Vagina (tissue), 2 donors: Measurements from ENCODE around the gene CX3CR1. TPM values are rescaled to one million over a fixed set of nuclear protein-coding genes. Genes with fewer than 3 reads are reported as not detected.
"Not testable (repeated sequence)": the region's sequence is repeated elsewhere in the genome, so short reads cannot be mapped to it uniquely, and the experiment has no call there.

Source experiments
- DNase-seq, 2 donors: peaks; one replicate each; pipeline ENCODE4 v3.0.0-alpha.2; 2017; ENCODE audit errors: extremely low spot score in 2 of 2
- H3K27ac ChIP-seq: fragments of 200-600 bp; sonication (generic); one replicate; pipeline ENCODE4 v1.5.1; 2019
- H3K27me3 ChIP-seq: fragments of 200-600 bp; sonication (generic); one replicate; pipeline ENCODE4 v1.5.1; 2019
- H3K36me3 ChIP-seq, 2 donors: fragments of 200-600 bp; sonication (generic); one replicate each; pipeline ENCODE4 v1.5.1; 2017 to 2019
- H3K4me1 ChIP-seq: fragments of 200-600 bp; sonication (generic); one replicate; pipeline ENCODE4 v1.5.1; 2019
- H3K4me3 ChIP-seq, 2 donors: fragments of 200-600 bp; sonication (generic); 1 replicate in 1 of 2; 2 replicates in 1 of 2; pipeline ENCODE4 v1.5.1; 2016 to 2019
- H3K9me3 ChIP-seq: fragments of 200-600 bp; sonication (generic); one replicate; pipeline ENCODE4 v1.5.1; 2019
- POLR2A ChIP-seq, 2 donors: fragments of 450-650 bp; IDR thresholded peaks; one replicate each; pipeline ENCODE4 v1.6.1; 2017; ENCODE audit warnings: antibody characterized with exemption in 2 of 2, mild to moderate bottlenecking in 2 of 2, moderate library complexity in 2 of 2
- POLR2AphosphoS5 ChIP-seq, 2 donors: sonication (generic); formaldehyde crosslinking; IDR thresholded peaks; one replicate each; pipeline ENCODE4 v1.9.0; 2017; ENCODE audit warnings: antibody characterized with exemption in 2 of 2, mild to moderate bottlenecking in 2 of 2, low read depth in 1 of 2; ENCODE audit not compliant: insufficient read depth in 1 of 2
- intact Hi-C: fragments of 100-400 bp; cut with DNase I; formaldehyde crosslinking; loops from one replicate; pipeline ENCODE4 v1.15.1; 2023
- total RNA-seq: library from RNA; depleted of rRNA; stranded (reverse); fragments of >200 nt; gene quantifications from one replicate; pipeline ENCODE4 v1.2.3, GENCODE V29; 2016
- TF ChIP-seq, protein P1 (sequence below), 3 experiments: fragments of 450-650 bp in 2 of 3; fragments of 200-600 bp in 1 of 3; sonication (generic) in 1 of 3; IDR thresholded peaks; one replicate each; pipeline ENCODE4 v1.5.1; 2017 to 2019; ENCODE audit warnings: antibody characterized with exemption in 3 of 3, mild to moderate bottlenecking in 2 of 3, moderate library complexity in 2 of 3

CX3CR1 gene
- total RNA-seq, 1 donor from 2014 or later: not detected

DNA sequence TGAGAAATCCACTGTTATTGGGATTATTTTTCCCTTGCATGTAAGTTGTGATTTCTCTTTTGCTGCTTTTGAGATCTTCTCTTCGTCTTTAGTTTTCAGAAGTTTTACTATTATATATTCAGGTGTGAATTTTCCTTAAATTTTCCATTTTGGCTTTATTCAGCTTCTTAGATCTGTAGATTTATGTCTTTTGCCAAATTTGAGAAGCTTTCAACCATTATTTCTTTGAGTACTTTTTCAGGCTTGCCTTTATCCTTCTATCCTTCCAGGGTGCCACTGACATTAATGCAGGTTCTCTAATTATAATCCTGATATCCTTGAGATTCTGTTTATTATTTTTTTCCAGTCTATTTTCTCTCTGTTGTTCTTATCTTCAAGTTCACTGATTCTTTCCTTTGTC, 49.4 kb downstream of the CX3CR1 start:
- H3K27ac ChIP-seq: no peak overlapping the region
- H3K4me3 ChIP-seq: no peak overlapping the region
- no peaks in the 10 kb centered on the region for H3K36me3 ChIP-seq
- no peaks in the 10 kb centered on the region for H3K27me3 ChIP-seq
- H3K9me3 ChIP-seq: no peaks in the 10 kb centered on the region
- intact Hi-C loops: no loop called here
- H3K4me1 ChIP-seq: no peaks in the 10 kb centered on the region
- no peak for DNase-seq
- TF ChIP-seq POLR2AphosphoS5 (IDR thresholded peaks at IDR 0.05; ENCODE audit: insufficient read depth in 1 of 2, low read depth in 1 of 2): no peak
- TF ChIP-seq, protein P1, sequence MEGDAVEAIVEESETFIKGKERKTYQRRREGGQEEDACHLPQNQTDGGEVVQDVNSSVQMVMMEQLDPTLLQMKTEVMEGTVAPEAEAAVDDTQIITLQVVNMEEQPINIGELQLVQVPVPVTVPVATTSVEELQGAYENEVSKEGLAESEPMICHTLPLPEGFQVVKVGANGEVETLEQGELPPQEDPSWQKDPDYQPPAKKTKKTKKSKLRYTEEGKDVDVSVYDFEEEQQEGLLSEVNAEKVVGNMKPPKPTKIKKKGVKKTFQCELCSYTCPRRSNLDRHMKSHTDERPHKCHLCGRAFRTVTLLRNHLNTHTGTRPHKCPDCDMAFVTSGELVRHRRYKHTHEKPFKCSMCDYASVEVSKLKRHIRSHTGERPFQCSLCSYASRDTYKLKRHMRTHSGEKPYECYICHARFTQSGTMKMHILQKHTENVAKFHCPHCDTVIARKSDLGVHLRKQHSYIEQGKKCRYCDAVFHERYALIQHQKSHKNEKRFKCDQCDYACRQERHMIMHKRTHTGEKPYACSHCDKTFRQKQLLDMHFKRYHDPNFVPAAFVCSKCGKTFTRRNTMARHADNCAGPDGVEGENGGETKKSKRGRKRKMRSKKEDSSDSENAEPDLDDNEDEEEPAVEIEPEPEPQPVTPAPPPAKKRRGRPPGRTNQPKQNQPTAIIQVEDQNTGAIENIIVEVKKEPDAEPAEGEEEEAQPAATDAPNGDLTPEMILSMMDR (IDR thresholded peaks at IDR 0.05): no peak
- no peak for TF ChIP-seq POLR2A (IDR thresholded peaks at IDR 0.05)

DNA sequence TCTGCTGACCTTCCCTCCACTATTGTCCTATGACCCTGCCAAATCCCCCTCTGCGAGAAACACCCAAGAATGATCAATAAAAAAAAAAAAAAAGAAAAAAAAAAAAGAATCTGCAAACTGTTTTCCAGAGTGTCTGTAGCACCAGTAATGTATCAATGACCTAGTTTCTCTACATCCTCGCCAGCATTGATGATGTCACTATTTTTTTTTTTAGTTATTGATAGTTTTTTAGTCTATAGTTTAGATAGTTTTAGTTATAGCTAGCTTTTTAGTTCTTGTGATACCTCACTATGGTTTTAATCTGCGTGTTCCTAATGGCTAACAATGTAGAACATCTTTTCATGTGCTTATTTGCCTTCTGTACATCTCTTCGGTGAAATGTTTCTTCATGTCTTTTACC, 51.3 kb downstream of the CX3CR1 start:
- Histone ChIP-seq H3K36me3 (no peaks in the 10 kb centered on the region), H3K27me3 (no peaks in the 10 kb centered on the region), H3K4me3 (no peak overlapping the region), H3K27ac (no peak overlapping the region), H3K4me1 (no peaks in the 10 kb centered on the region), H3K9me3 (no peaks in the 10 kb centered on the region)
- TF ChIP-seq POLR2A (IDR thresholded peaks at IDR 0.05): no peak
- TF ChIP-seq, protein P1 (IDR thresholded peaks at IDR 0.05): no peak
- TF ChIP-seq POLR2AphosphoS5 (IDR thresholded peaks at IDR 0.05; ENCODE audit: insufficient read depth in 1 of 2, low read depth in 1 of 2): no peak
- intact Hi-C loops: no loop called here
- DNase-seq: no peak

DNA sequence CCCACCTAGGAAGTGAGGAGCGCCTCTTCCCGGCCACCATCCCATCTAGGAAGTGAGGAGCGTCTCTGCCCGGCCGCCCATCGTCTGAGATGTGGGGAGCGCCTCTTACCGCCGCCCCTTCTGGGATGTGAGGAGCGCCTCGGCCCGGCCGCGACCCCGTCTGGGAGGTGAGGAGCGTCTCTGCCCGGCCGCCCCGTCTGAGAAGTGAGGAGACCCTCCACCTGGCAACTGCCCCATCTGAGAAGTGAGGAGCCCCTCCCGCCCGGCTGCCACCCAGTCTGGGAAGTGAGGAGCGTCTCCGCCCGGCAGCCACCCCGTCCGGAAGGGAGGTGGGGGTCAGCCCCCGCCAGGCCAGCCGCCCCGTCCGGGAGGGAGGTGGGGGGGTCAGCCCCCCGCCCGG, 52.2 kb downstream of the CX3CR1 start:
- H3K9me3 ChIP-seq, DNase-seq, H3K4me3 ChIP-seq, H3K4me1 ChIP-seq, intact Hi-C loops, H3K27ac ChIP-seq, H3K27me3 ChIP-seq, H3K36me3 ChIP-seq: not testable (repeated sequence)

DNA sequence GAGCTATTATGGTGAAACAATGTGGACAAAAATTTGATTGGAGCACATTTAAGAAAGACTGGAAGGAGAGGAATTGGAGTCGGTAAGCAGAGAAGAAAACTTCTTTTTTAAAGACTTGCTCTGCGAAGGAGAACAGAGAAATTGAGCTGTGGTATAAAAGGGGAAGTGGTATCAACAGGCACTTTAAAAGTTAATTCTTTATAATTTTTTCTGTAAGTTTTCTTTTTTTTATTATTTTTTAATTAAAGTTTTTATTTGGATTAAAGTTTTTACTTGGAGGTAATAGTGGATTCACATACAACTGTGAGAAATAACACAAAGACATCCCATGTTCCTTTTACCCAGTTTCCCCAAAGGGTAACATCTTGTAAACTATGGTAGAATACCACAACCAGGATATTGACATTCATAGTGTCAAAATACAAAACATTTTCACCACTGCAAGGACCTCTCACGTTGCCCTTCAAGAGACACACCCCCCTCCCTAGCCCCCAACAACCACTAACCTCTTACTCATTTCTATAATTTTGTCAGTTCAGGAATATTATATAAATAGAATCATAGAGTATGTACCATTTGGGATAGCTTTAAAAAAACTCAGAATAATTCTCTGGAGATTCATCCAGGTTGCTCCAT, 53.6 kb downstream of the CX3CR1 start:
- H3K9me3 ChIP-seq: no peaks in the 10 kb centered on the region
- no peak overlapping the region for H3K4me3 ChIP-seq
- no peak for DNase-seq
- H3K4me1 ChIP-seq: no peaks in the 10 kb centered on the region
- no peaks in the 10 kb centered on the region for H3K36me3 ChIP-seq
- H3K27me3 ChIP-seq: no peaks in the 10 kb centered on the region
- no peak overlapping the region for H3K27ac ChIP-seq
- no peak for TF ChIP-seq POLR2AphosphoS5 (IDR thresholded peaks at IDR 0.05; ENCODE audit: insufficient read depth in 1 of 2, low read depth in 1 of 2)
- TF ChIP-seq POLR2A (IDR thresholded peaks at IDR 0.05): no peak
- TF ChIP-seq, protein P1 (IDR thresholded peaks at IDR 0.05): no peak
- intact Hi-C loops: no loop called here

DNA sequence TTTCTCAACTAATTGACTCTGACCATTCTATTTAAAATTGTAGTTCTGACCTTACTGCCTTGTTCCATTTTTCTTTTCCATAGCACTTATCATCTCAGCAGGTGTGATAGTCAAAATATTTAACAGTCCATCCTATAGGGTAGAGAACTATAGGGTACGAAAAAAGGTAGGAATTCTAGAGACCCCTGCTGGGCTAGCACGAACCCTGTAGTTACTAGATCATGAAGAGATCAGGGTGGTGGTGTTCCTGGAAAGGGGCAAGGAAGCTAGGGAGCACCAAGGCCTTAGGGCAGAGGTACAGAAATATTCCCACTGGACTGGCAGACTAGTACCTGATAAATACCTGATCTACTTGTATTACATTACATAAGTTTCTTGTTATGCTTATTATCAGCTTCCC, 55.5 kb downstream of the CX3CR1 start:
- Histone ChIP-seq H3K4me3 (no peak overlapping the region), H3K36me3 (no peaks in the 10 kb centered on the region), H3K27me3 (no peaks in the 10 kb centered on the region), H3K9me3 (no peaks in the 10 kb centered on the region), H3K4me1 (no peaks in the 10 kb centered on the region), H3K27ac (no peak overlapping the region)
- DNase-seq: no peak
- intact Hi-C loops: no loop called here
- TF ChIP-seq POLR2A (IDR thresholded peaks at IDR 0.05): no peak
- no peak for TF ChIP-seq POLR2AphosphoS5 (IDR thresholded peaks at IDR 0.05; ENCODE audit: insufficient read depth in 1 of 2, low read depth in 1 of 2)
- TF ChIP-seq, protein P1 (IDR thresholded peaks at IDR 0.05): no peak
